Urothelium cell line (cell line): ENCODE measurements around the gene TOM1.
A peak's percentile ranks its signal among the peaks of the same experiment; 100 is the strongest.

Source experiments
- DNase-seq: peaks from one replicate; pipeline ENCODE4 v3.0.0; 2011; ENCODE audit warnings: low spot score, mixed read lengths
- FAIRE-seq: peaks from 2 replicates; lab custom pipeline; 2011; peaks lifted over from hg19 to GRCh38; lab: Jason Lieb, UNC

The TOM1 gene

DNA sequence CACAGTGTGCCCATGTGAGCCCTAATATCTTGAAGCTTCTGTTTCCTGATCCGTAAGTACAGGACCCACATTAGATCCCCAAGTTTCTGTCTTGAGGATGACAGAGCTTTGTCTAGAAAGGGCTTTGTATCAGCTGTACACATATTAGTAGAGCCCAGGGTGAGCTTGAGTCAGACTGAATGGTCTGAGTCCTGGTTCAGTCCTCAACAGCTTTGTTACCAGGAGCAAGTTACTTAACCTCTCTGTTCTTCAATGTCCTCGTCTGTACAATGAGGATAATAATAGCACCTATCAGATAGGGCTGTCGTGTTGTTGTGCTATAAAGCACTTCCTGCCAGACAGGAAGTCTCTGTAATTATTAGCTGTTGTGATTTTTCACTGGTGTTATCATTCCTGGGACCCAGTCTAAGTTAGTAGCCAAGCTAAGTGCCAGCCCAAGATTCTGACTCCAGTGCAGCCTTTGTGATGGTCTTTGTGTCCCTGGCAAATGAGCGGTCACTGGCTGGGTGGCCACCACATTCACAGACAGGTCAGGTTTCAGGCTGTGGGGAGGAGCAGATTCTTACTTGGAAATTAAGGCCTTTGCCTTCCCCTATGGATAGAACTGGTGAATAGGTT lies 6.8 kb downstream of the TOM1 start:
- FAIRE-seq (peak; percentile 91), DNase-seq (no peak)

DNA sequence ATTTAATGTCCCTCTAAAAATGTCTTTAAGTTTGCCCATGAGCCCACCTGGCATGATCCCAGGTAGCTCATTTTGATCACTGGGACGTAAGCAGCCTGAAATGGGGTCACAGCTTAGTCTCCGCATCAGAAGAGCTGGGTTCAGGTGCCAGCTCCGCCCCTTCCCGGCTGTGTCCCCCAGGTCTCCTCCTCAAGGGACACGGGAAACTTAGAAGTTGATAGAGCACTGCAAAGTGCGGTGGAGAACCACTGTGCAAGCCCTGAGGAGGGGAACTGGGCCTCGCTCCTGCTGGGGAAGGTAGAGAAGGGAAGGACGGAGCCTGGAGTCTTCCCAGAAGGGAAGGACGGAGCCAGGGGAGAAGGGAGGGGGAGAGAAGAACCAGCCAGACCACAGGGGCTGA lies 7.7 kb downstream of the TOM1 start:
- FAIRE-seq (peak; percentile 88), DNase-seq (no peak)

- FAIRE-seq, result no peak
- no peak for DNase-seq
Observed at GRCh38 chr22:35307892-35308291, 8.2 kb downstream of the TOM1 start.

GRCh38 chr22:35308480-35309021 lies 8.9 kb downstream of the TOM1 start:
- no peak for FAIRE-seq
- DNase-seq, result no peak

GRCh38 chr22:35310556-35311550 lies 11.2 kb downstream of the TOM1 start:
- peak; percentile 78 for FAIRE-seq
- no peak for DNase-seq

DNA sequence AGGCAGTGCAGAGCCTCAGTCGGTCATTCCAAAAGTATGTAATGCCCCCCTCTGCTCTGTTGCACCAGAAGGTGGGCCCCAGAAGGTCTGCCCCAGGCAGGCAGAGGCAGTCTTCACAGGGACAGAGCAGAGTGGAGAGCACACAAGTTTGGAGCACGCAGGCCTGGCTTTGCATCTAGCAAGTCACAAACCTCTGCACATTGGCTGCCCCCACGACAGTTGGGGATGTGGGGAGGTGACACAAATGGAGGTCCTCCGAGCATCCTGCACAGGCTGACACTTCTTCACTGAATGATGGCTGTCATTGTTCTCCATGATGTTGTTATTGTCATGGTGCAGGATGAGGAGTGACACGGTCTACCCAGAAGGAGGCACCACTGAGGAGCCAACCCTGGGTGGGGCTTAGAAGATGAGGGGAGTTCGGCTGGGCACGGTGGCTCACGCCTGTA lies 11.9 kb downstream of the TOM1 start:
- peak; percentile 86 for FAIRE-seq
- DNase-seq, result no peak

GRCh38 chr22:35312198-35313059 lies 12.7 kb downstream of the TOM1 start:
- FAIRE-seq (no peak), DNase-seq (peak; percentile 93)

GRCh38 chr22:35313311-35314121 lies 13.8 kb downstream of the TOM1 start:
- peak; percentile 88 for DNase-seq
- peak; percentile 98 for FAIRE-seq

- FAIRE-seq, result peak; percentile 97
- peak; percentile 50 for DNase-seq
Observed at GRCh38 chr22:35314161-35314942, 14.7 kb downstream of the TOM1 start.

- FAIRE-seq (no peak), DNase-seq (no peak)
Observed at GRCh38 chr22:35315141-35315854, 15.6 kb downstream of the TOM1 start.

DNA sequence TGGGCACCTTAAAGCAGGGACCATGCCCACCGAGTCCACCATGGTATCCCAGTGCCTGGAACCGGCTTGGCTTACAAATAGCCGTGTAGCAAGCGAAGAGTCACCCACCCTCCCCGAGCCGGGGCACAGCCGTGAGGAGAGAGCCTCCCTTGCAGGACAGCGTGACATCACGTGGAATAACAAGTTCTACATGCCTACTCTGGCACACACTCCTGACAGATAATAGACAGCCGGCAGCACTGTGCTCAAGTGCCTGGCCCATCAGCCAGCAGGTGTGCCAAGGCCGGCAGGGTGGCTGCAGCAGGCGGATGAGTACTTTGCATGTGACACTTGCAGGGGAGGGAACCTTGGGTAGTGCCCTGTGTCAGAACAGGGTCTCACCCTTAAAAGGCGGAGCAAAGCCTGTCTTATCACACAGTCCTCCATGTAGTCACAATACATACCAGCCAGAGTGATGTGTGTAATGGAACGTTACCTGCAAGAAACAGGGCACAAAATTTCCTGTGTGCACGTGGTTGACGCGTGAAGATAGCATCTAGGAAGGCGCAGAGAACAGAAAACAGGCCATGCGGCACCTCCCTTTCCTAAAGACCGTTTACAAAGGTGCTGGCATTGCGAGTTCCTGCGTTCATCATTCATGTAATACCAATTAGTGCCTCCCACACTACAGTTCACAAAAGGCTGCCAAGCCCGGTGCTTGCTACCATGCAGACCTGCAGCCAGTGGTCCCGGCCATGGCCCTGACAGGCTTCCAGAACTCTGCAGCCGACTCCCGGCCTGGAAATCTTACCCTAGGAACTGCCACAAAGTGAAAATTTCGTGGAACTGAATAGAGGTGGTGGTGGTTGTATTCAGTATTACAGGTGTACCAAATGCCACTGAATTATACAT lies 16.4 kb downstream of the TOM1 start:
- FAIRE-seq (peak; percentile 99), DNase-seq (no peak)

- no peak for DNase-seq
- FAIRE-seq, result peak; percentile 66
Observed at GRCh38 chr22:35316751-35317150, 17.1 kb downstream of the TOM1 start.

DNA sequence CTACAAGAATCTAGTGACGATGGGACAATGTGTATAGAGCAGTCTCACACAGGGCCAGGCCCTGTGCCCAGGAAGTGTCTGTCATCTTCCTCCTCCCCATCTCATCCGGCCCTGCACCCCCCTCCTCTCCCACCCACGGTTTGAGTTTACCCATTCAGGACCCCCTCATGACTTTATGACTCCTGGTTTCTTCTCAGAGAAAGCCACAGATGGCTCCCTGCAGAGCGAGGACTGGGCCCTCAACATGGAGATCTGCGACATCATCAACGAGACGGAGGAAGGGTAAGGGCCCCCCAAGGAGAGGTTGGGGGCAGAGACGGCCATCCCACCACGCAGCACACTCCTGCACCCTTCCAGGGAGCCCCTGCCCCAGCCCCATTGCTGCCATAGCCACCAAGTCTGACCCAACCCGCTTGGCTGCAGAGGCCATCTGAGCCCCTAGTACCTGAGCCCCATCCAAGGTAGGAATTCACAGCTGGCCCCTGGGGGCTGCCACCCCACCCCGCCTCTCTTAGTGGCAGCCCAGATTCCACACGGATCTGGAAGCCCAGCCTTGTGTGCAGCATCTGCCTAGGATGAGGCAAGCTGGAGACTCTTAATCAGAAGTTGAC lies 18.1 kb downstream of the TOM1 start:
- FAIRE-seq (peak; percentile 90), DNase-seq (no peak)

DNA sequence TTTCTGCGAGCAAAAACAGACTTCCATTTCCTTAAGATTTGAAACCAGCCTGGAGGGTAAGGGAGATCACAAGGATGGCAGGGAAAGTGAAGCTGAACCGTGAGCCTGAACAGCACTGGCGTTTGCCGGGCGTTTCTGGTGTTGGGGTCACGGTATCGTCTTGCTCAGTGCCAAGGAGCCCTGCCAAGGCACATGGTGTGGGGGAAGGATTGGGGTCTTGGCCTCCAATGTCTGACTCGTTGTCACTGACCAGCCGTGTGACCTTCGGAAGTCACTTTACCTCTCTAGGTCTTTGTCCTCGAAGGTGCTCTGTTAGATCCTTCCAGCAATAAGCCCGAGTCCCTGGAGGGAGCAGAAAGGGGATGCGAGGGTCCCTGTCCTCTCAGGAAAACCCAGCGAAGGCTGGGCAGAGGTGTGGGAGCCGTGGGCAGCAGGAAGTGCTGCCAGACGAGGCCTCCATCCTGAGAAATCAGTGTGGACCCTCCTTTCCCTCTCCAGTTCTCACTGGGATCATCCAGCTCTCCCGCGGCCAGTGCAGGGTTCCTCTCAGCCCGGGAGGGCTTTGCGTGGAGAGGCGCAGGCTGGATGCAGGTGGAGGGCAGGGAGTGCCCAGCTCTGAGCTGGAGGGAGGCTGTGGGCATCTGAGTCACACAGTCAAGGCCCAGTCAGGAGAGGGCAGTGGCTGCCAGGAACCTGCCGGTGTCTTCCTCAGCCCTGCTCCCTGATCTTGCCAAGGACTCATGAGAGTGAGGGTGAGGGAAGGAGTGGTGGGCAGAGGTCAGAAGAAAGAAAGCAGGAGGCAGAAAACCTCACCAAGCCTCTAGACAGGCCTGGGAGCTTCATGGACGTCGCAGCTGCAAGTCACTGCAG lies 18.9 kb downstream of the TOM1 start:
- peak; percentile 50 for FAIRE-seq
- no peak for DNase-seq

DNA sequence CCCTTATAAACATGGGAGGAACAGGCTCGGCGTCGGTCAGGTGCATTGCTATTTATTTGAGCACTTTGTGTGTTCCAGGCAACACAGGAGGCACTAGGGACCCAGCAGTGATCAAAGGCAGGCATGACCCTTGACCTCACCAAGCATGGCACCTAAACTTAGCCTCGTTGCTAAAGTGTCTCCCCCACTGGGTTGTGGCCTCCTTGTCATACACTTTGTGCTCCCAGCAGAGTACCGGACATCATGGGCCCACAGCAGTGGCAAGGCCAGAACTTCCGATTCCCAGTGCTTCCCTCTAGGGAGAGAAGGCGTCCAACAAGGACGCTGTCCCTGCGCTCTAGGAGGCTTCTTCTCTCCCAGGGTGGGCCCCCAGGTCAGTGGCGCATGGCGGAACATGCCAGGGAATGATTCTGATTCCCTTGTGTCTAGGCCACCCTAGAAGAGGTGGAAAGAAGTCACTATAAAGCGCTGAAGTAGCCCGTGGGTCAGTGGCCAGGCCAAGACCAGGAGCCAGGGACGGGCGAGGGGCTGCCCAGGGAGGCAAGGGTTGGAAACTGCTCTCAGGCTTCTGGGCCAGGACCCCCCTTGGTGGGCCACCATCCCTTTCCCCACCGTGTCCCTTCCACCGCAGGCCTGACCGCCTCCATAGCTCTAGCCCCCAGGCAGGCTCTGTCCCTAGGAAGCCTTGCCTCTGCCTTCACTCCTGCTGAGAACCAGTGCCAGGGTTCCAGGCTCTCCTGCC lies 19.7 kb downstream of the TOM1 start:
- FAIRE-seq, result peak; percentile 95
- DNase-seq, result no peak
